ENCODE data around the gene FNDC3A.

GRCh38 chr13:48938308-48938943 lies 37.3 kb upstream of the FNDC3A start:
- TF ChIP-seq, protein P1, sequence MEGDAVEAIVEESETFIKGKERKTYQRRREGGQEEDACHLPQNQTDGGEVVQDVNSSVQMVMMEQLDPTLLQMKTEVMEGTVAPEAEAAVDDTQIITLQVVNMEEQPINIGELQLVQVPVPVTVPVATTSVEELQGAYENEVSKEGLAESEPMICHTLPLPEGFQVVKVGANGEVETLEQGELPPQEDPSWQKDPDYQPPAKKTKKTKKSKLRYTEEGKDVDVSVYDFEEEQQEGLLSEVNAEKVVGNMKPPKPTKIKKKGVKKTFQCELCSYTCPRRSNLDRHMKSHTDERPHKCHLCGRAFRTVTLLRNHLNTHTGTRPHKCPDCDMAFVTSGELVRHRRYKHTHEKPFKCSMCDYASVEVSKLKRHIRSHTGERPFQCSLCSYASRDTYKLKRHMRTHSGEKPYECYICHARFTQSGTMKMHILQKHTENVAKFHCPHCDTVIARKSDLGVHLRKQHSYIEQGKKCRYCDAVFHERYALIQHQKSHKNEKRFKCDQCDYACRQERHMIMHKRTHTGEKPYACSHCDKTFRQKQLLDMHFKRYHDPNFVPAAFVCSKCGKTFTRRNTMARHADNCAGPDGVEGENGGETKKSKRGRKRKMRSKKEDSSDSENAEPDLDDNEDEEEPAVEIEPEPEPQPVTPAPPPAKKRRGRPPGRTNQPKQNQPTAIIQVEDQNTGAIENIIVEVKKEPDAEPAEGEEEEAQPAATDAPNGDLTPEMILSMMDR (IDR thresholded peaks at IDR 0.05): no peak
- TF ChIP-seq POLR2A (IDR thresholded peaks at IDR 0.05): no peak
